NCI-H1694 treated with DMSO at 0.1 percent for 48 hours (cell line): ENCODE measurements around the gene GET3.
A peak's percentile ranks its signal among the peaks of the same experiment; 100 is the strongest.

ENCODE experiments used
- DNase-seq: peaks from one replicate; lab custom pipeline; 2025; lab: John Stamatoyannopoulos, UW

GET3 gene

GRCh38 chr19:12752056-12752781 lies 14.9 kb downstream of the GET3 start:
- no peak for DNase-seq

- no peak for DNase-seq
These were observed 17.3 kb downstream of the GET3 start for GRCh38 chr19:12754465-12755196.

GRCh38 chr19:12756150-12756883 lies 19.0 kb downstream of the GET3 start:
- no peak for DNase-seq

GRCh38 chr19:12757544-12758274 lies 20.4 kb downstream of the GET3 start:
- peak; percentile 40 for DNase-seq

GRCh38 chr19:12759686-12760085 lies 22.4 kb downstream of the GET3 start:
- DNase-seq = no peak

GRCh38 chr19:12763100-12763499 lies 25.8 kb downstream of the GET3 start:
- DNase-seq = no peak

- DNase-seq = no peak
These were observed 27.4 kb downstream of the GET3 start for GRCh38 chr19:12764698-12765097.

- peak; percentile 72 for DNase-seq
These were observed 28.8 kb downstream of the GET3 start for GRCh38 chr19:12766051-12766521.

GRCh38 chr19:12767150-12767549 lies 29.9 kb downstream of the GET3 start:
- DNase-seq = no peak

GRCh38 chr19:12767666-12768065 lies 30.4 kb downstream of the GET3 start:
- no peak for DNase-seq

GRCh38 chr19:12769689-12770088 lies 32.4 kb downstream of the GET3 start:
- no peak for DNase-seq

- DNase-seq = no peak
These were observed 33.6 kb downstream of the GET3 start for GRCh38 chr19:12770922-12771321.

GRCh38 chr19:12772323-12772722 lies 35.0 kb downstream of the GET3 start:
- no peak for DNase-seq

GRCh38 chr19:12773571-12773970 lies 36.3 kb downstream of the GET3 start:
- no peak for DNase-seq

GRCh38 chr19:12774588-12775555 lies 37.6 kb downstream of the GET3 start, which contains the start of gene HOOK2:
TSS of gene HOOK2 (minus strand) at chr19:12775552. CDS start at chr19:12775449, 103 bp downstream.
- DNase-seq = no peak

GRCh38 chr19:12777217-12778016 lies 40.1 kb downstream of the GET3 start:
- DNase-seq = peak; percentile 70

GRCh38 chr19:12778017-12778904 lies 41.0 kb downstream of the GET3 start:
- peak; percentile 77 for DNase-seq

GRCh38 chr19:12778905-12779161 lies 41.5 kb downstream of the GET3 start:
- DNase-seq = no peak
